GM12873 (cell line): ENCODE measurements around the gene DOCK6.

Experiments
- TF ChIP-seq, protein P1 (sequence below): IDR thresholded peaks from 2 replicates; pipeline ENCODE4 v1.5.1; 2012; ENCODE audit warnings: low read depth, mild to moderate bottlenecking, moderate library complexity, low read length, control low read depth; ENCODE audit not compliant: insufficient read depth; ENCODE audit errors: missing control alignments

The DOCK6 gene

DNA sequence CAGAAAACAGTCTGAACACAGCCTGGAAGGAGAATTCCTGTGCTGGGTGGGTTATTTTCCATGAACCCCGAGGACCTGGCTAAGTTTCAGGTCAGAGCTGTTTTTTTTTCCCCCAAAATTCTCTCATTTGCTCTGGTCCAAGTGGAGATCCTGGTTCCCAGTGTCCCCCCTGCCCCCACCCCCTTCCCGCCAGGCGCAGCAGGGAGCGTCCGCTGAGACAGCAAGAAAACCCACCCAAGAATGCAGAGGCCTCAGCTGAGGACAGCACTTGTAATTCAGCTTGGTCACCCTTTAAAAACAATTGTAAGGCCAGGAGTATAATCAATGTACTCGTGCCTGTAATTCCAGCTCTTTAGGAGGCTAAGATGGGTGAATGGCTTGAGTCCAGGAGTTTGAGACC lies 22.2 kb upstream of the DOCK6 start:
- TF ChIP-seq, protein P1, sequence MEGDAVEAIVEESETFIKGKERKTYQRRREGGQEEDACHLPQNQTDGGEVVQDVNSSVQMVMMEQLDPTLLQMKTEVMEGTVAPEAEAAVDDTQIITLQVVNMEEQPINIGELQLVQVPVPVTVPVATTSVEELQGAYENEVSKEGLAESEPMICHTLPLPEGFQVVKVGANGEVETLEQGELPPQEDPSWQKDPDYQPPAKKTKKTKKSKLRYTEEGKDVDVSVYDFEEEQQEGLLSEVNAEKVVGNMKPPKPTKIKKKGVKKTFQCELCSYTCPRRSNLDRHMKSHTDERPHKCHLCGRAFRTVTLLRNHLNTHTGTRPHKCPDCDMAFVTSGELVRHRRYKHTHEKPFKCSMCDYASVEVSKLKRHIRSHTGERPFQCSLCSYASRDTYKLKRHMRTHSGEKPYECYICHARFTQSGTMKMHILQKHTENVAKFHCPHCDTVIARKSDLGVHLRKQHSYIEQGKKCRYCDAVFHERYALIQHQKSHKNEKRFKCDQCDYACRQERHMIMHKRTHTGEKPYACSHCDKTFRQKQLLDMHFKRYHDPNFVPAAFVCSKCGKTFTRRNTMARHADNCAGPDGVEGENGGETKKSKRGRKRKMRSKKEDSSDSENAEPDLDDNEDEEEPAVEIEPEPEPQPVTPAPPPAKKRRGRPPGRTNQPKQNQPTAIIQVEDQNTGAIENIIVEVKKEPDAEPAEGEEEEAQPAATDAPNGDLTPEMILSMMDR, result no peak

DNA sequence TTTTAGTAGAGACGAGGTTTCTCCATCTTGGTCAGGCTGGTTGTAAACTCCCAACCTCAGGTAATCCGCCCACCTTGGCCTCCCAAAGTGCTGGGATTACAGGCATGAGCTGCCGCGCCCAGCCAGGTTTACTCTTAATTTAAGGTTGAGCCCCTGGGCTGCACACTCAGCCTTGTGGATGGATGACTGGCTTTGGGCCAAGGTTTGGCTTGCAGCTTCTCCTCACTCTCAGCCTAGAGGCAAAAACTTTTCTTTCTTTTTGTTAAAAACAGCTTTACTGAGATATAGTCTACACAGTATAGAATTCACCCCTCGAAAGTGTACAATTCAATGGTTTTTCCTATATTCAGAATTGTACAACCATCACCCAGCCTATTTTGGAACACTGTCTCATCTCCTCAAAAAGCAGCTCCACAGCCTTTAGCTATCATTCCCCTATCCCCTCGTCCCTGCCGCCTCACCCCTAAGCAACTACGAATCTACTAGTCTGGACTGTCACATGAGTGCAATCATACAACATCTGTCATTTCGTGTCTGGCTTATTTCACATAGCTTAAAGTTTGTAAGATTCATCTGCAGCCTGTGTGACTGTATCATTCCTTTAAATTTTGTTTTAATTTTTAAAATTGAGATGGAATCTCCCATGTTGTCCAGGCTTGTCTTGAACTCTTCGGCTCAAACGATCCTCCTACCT lies 19.2 kb upstream of the DOCK6 start:
- TF ChIP-seq, protein P1, result no peak

DNA sequence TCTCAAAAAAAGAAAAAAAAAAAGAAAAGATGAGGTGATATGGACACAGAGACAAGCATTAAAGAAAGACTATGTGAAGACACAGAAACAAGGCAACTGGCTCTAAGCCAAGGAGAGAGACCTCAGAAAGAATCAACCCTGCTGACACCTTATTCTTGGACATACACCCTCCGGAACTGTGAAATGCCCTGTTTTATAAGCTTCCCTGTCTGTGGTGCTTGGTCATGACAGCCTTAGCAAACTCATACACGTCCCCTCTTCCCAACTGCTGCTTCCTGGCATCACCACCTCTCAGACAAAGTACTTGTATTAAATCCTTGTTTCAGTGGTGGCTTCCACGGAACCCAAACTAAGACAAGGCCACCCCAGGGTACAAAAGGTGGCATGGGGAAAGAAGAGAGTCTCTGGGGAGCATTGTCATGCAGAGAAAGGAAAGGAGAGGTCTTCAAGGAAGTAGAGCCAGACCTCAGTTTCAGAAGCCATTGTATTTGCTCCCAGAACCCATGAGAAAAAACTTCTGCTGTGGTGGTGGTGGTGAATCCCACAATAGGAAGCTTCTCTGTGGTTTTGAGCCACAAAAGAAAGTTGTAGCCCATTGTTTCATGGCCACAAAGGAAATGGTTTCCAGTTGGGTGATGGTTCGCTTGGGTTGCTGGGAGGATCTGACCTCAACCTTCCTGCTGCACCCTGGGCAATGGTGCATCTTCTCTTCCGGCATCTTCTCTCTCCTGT lies 17.3 kb upstream of the DOCK6 start:
- TF ChIP-seq, protein P1, result no peak

DNA sequence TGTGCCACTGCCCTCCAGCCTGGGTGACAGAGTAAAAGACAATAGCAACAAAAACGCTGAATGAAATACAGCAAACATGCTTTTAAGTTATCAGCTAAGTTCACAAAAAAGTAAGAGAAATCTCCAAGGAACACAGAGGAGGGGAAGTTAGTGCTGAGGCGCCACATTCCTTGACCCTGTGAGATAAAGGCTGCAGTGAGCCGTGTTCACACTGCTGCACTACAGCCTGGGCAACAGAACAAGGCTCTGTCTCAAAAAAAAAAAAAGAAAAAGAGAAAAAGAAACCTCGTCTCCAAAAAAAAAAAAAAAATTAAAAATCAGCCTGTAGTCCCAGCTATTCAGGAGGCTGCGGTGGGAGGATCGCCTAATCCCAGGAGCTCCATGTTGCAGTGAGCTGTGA lies 16.3 kb upstream of the DOCK6 start:
- TF ChIP-seq, protein P1, result no peak

DNA sequence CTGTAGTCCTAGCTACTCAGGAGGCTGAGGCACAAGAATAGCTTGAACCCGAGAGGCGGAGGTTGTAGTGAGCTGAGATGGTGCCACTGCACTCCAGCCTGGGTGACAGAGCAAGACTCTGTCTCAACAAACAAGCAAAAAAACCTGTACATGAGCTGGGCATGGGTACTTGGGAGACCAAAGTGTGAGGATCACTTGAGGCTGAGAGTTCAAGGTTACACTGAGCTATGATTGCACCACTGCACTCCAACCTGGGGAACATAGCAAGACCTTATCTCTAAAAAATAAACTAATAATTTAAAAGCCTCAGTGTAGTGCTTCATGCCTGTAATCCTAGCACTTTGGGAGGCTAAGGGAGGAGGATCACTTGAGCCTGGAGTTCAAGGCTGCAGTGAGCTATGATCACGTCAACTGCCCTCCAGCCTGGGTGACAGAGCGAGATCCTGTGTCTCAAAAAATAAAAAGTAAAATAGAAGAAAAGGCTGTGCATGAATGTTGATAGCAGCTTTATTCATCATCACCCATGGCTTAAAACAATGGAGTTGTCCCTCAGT lies 12.3 kb upstream of the DOCK6 start:
- TF ChIP-seq, protein P1, result no peak

DNA sequence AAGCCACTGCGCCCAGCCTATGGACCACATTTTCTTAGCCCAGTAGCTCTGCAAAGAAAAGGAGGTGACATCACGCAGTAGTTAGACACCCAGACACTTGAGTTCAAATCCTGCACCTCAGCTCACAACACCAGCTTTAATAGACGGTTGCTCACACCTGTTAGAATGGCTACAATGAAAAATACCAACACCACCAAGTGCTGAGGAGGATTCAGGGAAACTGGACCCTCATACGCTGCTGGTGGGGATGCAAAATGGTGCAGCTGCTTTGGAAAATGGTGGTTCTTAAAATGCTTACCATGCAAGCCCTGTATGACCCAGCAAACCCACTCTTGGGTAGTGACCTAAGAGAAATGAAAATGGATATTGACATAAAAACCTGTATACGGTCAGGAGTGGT lies 11.7 kb upstream of the DOCK6 start:
- TF ChIP-seq, protein P1, result no peak

DNA sequence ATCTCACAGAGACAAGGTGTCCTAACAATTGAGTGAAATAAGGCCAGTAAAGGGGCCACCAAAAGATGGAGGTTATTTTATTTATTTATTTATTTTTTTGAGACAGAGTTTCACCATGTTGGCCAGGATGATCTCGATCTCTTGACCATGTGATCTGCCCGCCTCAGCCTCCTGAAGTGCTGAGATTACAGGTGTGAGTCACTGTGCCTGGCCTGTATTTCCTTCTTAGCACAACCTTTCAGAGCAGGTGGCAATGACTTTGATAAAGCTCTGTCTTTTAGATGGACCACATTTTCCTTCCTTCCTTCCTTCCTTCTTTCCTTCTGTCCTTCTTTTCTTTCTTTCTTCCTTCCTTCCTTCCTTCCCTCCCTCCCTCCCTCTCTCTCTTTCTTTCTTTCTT lies 11.0 kb upstream of the DOCK6 start:
- TF ChIP-seq, protein P1, result no peak
